Ishikawa (cell line): ENCODE data around the gene NEURL1.

Experiments used
- CEBPB ChIP-seq: IDR thresholded peaks from 2 replicates; pipeline ENCODE4 v1.6.1; 2012
- CREB1 ChIP-seq: IDR thresholded peaks from 2 replicates; pipeline ENCODE4 v1.6.1; 2012; ENCODE audit warnings: low read depth
- EGR1 ChIP-seq: IDR thresholded peaks from 2 replicates; pipeline ENCODE4 v1.6.1; 2012
- EP300 ChIP-seq: IDR thresholded peaks from 2 replicates; pipeline ENCODE4 v1.6.1; 2012; ENCODE audit warnings: borderline replicate concordance
- FOXM1 ChIP-seq: IDR thresholded peaks from 2 replicates; pipeline ENCODE4 v1.6.1; 2012; ENCODE audit warnings: low read depth, borderline replicate concordance
- NFIC ChIP-seq: IDR thresholded peaks from 2 replicates; pipeline ENCODE4 v1.6.1; 2012
- RAD21 ChIP-seq: IDR thresholded peaks from 2 replicates; pipeline ENCODE4 v1.6.1; 2012; ENCODE audit warnings: low read depth
- TAF1 ChIP-seq: IDR thresholded peaks from 2 replicates; pipeline ENCODE4 v1.6.1; 2012; ENCODE audit warnings: low read depth, mild to moderate bottlenecking
- TCF12 ChIP-seq: IDR thresholded peaks from 2 replicates; pipeline ENCODE4 v1.6.1; 2012; ENCODE audit warnings: low read depth
- TEAD4 ChIP-seq: IDR thresholded peaks from 2 replicates; pipeline ENCODE4 v1.6.1; 2012
- YY1 ChIP-seq: IDR thresholded peaks from 2 replicates; pipeline ENCODE4 v1.6.1; 2012; ENCODE audit warnings: low read depth
- ZBTB7A ChIP-seq: IDR thresholded peaks from 2 replicates; pipeline ENCODE4 v1.6.1; 2012; ENCODE audit warnings: low read depth
- TF ChIP-seq, protein P1 (sequence below): IDR thresholded peaks from 2 replicates; pipeline ENCODE4 v1.6.1; 2012
- TF ChIP-seq, protein P2 (sequence below): IDR thresholded peaks from 2 replicates; pipeline ENCODE4 v1.6.1; 2012; ENCODE audit warnings: low read depth, mild to moderate bottlenecking
- TF ChIP-seq, protein P3 (sequence below): IDR thresholded peaks from 2 replicates; pipeline ENCODE4 v1.6.1; 2012

NEURL1 gene

DNA sequence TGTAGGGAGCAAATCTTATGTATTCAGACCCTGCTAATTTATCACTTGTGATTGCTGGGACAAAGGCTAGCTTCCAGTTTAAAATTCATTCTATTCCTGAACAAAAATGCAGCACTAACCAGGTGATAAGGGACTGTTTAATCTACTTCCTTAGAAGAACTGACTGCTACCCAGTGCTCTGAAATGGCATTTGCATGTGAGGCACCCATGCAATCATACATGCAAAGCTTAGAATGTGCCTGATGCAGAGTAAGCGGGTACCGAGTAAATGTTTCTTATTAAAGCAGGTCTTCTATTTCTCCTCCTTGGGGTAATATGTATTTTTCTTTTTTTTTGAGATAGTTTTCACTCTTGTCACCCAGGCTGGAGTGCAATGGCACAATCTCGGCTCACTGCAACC, 54.5 kb downstream of the NEURL1 start:
- TF ChIP-seq, protein P1, sequence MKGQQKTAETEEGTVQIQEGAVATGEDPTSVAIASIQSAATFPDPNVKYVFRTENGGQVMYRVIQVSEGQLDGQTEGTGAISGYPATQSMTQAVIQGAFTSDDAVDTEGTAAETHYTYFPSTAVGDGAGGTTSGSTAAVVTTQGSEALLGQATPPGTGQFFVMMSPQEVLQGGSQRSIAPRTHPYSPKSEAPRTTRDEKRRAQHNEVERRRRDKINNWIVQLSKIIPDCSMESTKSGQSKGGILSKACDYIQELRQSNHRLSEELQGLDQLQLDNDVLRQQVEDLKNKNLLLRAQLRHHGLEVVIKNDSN, result no peak
- TF ChIP-seq, protein P2, sequence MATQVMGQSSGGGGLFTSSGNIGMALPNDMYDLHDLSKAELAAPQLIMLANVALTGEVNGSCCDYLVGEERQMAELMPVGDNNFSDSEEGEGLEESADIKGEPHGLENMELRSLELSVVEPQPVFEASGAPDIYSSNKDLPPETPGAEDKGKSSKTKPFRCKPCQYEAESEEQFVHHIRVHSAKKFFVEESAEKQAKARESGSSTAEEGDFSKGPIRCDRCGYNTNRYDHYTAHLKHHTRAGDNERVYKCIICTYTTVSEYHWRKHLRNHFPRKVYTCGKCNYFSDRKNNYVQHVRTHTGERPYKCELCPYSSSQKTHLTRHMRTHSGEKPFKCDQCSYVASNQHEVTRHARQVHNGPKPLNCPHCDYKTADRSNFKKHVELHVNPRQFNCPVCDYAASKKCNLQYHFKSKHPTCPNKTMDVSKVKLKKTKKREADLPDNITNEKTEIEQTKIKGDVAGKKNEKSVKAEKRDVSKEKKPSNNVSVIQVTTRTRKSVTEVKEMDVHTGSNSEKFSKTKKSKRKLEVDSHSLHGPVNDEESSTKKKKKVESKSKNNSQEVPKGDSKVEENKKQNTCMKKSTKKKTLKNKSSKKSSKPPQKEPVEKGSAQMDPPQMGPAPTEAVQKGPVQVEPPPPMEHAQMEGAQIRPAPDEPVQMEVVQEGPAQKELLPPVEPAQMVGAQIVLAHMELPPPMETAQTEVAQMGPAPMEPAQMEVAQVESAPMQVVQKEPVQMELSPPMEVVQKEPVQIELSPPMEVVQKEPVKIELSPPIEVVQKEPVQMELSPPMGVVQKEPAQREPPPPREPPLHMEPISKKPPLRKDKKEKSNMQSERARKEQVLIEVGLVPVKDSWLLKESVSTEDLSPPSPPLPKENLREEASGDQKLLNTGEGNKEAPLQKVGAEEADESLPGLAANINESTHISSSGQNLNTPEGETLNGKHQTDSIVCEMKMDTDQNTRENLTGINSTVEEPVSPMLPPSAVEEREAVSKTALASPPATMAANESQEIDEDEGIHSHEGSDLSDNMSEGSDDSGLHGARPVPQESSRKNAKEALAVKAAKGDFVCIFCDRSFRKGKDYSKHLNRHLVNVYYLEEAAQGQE, result no peak

DNA sequence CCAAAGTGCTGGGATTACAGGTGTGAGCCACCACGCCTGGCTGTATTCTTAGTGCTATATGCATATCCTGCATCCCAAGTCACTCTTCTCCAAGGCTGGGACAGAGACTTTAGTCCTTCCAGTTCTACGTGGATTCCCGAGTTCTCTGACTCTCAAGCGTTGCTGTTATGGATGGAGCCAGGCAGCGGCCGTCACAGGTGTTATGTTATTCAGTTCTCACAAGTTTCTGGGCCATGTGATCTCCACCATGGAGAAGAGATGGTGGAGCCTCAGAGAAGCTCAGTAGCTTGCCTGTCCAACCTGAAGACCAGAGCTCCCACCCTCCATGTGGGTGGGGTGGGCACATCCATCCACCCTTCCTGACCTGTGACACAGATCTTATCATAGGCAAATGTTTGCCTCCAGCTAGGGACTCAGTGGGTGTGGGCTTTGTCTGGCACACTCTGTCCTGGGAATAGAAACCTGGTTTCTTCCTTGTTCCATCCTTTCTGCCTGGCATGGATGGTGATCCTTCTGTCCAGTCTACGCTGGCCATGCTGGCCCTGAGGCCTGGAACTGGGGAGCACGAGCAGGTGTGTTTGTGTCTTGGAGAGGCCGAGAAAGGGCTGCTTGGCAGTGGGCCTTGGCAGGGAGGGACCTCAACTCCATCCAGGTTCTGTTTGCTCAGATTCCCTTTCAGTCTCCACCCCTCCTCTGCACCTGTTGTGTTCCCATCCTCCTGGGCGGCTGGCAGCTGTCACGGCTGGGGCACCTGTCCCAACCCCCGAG, 55.3 kb downstream of the NEURL1 start:
- TF ChIP-seq FOXM1 (no peak), TEAD4 (no peak), CEBPB (no peak), RAD21 (no peak), NFIC (no peak), TCF12 (no peak), ZBTB7A (no peak), YY1 (no peak)
- TF ChIP-seq, protein P2, result no peak
- TF ChIP-seq, protein P1, result no peak
- TF ChIP-seq, protein P3, sequence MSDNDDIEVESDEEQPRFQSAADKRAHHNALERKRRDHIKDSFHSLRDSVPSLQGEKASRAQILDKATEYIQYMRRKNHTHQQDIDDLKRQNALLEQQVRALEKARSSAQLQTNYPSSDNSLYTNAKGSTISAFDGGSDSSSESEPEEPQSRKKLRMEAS, result no peak

DNA sequence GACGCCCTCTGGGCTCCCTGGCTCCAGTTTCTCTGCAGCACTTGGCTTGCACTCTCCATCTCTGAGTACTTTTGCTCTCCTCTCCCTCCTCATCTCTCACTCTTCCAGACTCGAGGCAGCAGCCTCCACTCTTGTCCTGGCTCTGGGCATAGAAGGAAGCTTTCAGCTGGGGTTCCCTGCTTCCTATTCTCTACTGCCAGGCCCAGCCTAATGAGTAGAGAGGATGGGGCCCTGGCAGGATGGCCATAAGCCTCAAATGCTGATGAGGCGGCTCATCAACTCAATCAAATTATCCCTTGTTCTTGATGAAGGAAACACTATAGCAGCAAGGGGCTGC, 55.8 kb downstream of the NEURL1 start:
- TF ChIP-seq CREB1 (no peak), EP300 (no peak), NFIC (no peak), TCF12 (no peak)
- TF ChIP-seq, protein P3, result no peak

DNA sequence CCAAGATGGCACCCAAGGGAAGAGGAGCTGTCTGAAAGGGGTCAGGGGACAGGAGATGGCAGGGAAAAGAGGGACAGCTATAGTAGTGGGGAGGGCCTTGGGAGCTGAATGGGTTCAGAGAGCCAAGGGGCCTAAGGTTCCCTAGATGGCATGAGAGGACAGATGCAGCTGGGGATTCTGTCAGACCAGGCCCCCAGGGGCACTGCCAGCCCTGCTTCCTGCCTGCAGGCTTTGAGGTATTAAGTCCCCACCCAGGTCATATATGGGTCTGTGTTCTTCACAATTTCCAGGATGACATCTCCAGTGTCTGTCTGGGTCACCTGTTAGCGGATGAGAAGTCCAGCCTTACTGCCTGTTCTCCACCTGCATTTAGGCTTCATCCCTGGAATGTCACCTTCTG, 56.7 kb downstream of the NEURL1 start:
- TF ChIP-seq TCF12 (no peak), TAF1 (no peak)
- TF ChIP-seq, protein P1, result no peak

DNA sequence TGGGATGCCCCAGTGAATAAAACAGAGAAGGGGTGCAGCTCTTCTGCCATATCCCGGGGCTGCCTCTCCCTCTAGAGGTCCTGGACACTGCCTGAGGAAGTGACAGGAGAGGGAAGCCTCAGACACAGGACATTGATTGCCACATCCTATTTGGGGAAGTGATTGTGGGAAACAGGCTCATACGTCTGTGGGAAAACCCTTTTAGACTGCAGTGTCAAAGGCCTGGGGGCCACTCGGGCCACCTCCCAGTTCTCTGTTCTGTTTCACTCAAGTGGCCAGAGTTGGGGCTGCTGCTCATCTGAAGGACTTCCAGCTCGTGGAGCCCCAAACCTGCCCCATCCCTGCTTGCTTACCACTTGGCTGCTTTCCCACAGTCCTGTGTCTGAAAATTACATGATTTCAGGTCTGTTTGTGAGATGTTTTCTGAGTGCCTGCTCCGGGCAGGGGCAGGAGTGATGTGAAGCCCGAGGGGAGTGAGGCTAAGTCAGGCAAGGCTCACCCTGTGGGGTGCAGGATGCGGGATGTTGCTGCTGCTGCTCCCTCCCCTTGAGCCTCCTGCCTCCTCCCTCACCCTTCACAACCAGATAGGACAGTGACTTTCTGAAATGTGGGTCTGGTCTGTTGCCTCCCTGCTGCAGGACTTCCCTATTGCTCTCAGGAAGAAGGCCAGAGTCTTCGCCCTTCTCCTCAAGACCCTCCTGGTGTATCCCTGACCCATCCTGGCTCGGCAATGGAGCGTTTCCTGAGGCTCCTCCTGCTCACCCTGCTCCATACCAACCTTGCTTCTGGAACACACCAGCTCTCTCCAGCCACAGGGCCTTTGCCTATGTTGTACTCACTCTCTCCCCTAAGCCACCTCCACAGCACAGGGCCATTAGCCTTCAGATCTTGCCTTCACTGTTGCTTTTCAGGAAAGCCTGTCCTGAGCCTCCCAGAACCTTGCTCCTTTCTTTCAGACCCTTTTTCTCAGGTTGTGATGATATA, 58.4 kb downstream of the NEURL1 start:
- TF ChIP-seq, protein P1, result no peak
- TF ChIP-seq YY1 (no peak), EGR1 (no peak), NFIC (no peak), FOXM1 (no peak), RAD21 (no peak), EP300 (no peak), TAF1 (no peak), TCF12 (no peak), CREB1 (no peak), TEAD4 (no peak), CEBPB (no peak)
- TF ChIP-seq, protein P2, result no peak
